ENCODE results near the gene CCL20.

DNA sequence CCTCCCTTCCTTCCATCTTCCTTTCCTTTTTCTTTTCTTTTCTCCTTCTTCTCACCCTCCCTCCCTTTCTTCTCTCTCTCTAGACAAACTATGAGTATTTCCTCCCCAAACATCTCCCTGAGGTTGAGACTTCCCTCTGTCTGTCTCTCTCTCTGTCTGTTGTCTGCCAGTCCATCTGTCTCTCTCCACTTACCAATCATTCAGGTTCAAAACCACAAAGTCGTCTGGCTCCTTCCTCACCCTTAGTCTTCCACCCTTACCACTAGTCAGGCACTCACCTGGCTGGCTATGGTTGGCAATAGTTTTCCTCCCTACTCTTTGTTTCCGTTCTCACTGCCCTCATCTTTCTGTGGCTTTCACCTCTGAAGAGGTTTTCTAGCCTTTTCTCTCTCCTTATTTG is 12.9 kb downstream of the CCL20 start:
- TF ChIP-seq, protein P1, sequence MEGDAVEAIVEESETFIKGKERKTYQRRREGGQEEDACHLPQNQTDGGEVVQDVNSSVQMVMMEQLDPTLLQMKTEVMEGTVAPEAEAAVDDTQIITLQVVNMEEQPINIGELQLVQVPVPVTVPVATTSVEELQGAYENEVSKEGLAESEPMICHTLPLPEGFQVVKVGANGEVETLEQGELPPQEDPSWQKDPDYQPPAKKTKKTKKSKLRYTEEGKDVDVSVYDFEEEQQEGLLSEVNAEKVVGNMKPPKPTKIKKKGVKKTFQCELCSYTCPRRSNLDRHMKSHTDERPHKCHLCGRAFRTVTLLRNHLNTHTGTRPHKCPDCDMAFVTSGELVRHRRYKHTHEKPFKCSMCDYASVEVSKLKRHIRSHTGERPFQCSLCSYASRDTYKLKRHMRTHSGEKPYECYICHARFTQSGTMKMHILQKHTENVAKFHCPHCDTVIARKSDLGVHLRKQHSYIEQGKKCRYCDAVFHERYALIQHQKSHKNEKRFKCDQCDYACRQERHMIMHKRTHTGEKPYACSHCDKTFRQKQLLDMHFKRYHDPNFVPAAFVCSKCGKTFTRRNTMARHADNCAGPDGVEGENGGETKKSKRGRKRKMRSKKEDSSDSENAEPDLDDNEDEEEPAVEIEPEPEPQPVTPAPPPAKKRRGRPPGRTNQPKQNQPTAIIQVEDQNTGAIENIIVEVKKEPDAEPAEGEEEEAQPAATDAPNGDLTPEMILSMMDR (IDR thresholded peaks at IDR 0.05) = no peak
- no peak for TF ChIP-seq EP300 (IDR thresholded peaks at IDR 0.05)
- no peak for TF ChIP-seq POLR2A (IDR thresholded peaks at IDR 0.05)
- no peak for TF ChIP-seq POLR2AphosphoS5 (IDR thresholded peaks at IDR 0.05)
